NCI-H1930 (cell line): ENCODE results near the gene INPP5A.

Experiments
- DNase-seq, 2 experiments: peaks; one replicate each; lab custom pipeline; 2025; lab: John Stamatoyannopoulos, UW

The INPP5A gene

DNA sequence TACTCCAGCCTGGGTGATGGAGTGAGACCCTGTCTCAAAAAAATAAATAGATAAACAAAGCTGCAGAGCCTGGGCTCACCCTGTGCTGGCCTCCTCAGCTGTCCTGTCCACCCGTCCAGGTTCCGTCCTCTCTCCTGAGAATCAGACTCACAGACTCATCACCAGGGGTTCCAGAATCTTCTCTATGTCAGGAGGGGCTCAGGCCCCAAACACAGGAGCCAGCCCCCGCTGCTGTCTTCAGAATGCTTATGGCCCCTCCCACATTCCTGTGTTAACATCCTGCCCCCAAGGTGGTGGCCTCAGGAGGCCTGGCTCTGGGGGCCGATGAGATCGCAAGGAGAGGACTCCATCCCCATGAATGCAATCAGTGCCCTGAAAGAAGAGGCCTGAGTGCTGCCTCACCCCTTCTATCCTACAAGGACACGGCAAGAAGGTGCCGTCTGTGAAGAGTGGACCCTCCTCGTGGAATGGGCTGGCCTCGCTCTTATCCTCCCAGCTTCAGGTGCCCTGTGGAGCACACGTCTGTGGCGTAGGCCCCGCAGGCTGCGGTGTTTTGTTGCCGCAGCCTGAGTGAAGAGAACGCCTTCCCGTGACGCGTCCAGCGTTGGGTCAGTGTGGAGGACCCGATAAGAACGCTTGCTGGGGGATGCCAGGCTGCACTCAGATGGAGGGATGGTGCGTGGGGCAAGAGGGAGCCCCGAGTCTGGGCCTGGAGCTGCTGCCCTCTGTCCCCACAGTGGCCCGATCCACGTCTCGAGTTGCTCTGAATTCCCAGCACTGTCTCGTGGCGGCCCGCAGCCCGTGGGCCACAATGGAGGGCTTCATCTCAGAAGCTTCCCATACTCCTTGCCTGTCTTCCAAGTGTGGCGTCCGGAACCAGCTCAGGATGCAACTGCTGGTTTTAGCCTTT lies 77.1 kb downstream of the INPP5A start:
- no peak for DNase-seq

DNA sequence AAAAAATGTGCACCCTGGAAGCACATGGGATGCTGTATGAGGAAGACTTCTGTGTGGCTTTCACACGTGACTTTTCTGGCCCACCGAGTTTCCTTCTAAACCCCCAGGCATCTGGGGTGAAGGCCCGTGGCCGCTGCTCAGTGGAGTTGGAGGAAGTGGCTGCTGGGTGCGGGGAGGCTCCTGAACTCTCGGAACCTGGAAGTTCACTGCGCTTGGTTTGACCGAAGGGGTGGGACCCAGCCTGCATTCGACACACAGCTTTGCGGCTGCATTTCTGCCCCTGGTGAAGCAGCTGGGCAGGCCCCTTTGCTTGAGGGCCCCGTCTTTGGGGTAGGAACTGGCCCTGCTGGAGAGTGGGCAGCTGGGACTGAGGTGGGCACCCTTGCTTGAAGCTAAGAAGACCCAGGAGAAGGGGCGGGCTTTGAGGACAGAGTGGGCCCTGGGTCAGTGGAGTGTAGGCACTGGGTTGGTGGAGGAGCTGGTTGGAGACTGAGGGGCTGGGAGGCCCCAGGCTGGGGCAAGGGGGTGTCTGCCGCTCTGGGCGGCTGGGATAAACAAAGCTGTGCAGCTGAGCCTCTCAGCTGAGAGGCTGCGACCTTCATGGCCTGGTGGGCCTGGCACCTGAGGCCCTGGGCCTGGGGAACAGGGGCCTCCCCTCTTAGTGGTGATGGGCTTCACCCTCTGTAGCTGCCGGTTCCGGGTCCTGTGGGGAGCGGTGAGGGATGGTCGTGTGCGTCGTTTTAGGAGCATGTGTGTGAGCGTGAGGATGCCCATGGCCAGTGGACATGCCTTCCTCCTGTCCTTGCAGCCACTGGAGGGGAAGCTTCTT lies 78.0 kb downstream of the INPP5A start:
- DNase-seq, result no peak

- no peak for DNase-seq
These were observed 78.8 kb downstream of the INPP5A start for GRCh38 chr10:132616170-132616995.

DNA sequence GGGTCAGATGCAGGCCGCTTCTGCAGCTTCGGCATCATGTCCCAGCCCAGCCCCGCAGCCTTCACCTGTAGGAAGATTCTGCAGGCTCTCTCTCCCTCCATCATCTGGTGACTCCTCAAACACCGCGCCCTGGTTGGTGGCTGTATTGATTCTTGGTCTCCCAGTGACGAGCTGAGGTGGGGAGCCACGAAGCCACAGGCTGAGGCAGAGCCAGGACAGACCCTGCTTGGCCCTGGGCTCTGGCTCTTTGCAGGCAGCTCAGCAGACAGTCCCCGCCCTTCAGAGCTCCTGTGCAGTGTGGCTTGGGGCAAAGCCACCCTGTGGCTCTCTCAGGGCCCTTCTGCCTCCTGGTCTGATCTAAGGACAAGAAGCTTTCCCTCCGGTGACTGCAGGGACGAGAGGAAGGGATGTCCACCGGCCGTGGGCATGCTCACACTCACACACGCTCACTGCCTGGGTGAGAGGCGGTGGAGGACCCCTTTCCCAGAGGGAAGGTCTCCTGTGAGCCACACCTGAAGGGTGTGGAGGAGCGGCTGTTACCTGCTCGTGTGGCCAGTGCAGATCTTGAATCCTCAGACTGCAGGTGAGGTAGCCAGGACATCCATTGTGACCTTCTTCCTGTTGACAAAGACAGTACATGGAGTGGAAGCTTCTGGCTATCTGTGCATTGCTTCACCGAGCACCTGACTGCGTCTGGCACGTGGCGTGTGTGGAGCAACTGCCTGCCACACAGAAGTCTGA lies 79.6 kb downstream of the INPP5A start:
- DNase-seq, result no peak

DNA sequence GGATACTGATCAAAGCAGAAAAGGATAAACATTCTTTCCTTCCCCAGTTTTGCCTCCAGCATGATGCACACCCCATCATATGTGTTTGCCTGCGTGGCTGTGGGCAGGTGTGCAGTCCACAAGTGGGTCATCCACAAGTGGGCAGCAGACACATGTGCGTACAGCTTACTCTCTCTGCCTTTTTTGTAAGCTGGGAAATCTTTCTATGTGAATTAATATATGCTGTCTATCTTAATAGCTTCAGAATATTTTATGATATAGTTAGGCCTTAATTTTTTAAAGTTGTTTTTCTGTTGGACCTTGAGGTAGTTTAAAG lies 80.1 kb downstream of the INPP5A start:
- DNase-seq, result no peak

DNA sequence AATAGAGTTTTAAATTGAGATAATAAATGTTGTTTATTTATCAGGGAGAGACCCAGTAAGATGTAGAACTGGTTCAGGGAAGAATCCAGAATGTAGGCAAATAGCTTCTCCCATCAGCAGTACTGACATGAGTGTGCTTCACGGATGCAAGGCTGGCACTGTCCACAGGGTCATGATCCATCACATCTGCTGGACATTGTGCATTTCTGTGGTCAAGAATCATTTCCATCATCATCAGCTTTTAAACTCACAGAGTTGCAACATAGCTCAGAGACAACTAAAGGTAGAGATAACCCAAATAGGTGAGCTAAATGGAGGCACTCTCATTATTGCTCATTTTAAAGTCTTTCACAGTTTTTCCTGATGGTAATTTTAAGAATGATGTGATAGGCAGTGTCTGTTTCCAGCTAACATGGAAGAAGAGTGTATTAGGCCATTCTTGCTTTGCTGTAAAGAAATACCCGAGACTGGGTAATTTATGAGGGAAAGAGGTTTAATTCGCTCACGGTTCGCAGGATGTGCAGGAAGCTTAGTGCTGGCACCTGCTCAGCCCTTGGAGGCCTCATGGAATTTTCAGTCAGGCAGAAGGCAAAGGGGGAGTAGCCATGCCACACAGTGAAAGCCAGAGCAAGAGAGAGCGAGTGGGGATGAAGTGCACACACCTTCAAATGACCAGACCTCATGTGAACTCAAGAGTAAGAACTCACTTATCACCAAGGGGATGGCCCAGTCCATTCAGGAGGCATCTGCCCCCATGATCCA lies 80.8 kb downstream of the INPP5A start:
- no peak for DNase-seq

DNA sequence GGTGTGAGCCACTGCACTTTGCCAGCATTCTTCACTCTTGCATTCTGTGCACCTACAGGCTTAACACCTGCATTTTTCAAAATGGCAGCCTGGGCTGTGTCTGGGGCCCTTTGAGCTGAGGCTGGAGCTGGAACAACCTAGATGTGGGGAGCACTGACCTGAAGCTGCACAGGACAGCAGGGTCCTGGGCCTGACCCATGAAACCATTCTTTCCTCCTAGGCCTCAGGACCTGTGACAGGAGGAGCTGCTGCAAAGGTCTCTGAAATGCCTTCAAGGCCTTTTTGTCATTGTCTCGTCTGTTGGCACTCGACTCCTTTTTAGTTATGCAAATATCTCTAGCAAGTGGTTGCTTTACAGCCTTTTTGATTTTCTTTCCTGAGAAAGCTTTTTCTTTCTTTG lies 82.3 kb downstream of the INPP5A start:
- no peak for DNase-seq

GRCh38 chr10:132624061-132624846 lies 86.7 kb downstream of the INPP5A start:
- DNase-seq, result no peak

- no peak for DNase-seq
These were observed 87.4 kb downstream of the INPP5A start for GRCh38 chr10:132624847-132625471.

DNA sequence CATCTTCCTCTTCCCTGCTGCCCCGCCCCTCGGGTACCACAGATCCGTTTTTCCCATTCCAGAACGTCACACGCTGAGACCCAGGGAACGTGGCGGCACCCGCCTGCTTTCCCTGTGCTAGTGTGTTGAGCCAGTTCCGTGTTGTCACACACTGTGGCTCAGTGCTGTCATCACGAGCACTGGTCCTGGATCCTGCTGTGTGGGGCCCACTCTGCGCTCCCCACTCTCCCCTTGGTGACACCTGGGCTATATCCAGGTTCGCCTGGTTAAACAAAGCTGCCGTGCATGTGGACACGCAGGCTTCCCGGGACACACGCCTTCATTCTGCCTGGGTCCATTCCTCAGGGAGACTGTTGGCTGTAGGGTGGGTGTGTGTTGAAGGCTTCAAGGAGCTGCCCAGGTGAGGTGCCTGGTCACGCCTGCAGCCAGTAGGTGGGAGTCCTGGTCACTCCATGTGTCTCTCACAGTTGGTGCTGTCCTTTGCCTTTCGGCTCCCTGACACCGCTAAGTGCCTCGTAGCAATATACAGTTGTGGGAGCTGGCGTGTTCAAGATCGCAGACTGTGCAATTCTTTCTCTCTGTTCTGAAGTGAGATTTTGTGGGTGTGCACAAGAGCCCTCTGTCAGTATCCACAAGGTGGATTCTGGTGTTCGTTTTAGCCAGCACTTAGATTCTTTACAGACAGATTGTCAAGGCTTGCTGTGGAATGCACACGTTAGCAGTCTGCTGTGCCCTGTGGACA lies 88.6 kb downstream of the INPP5A start:
- DNase-seq, result no peak

GRCh38 chr10:132626761-132627665 lies 89.4 kb downstream of the INPP5A start:
- DNase-seq, result no peak

DNA sequence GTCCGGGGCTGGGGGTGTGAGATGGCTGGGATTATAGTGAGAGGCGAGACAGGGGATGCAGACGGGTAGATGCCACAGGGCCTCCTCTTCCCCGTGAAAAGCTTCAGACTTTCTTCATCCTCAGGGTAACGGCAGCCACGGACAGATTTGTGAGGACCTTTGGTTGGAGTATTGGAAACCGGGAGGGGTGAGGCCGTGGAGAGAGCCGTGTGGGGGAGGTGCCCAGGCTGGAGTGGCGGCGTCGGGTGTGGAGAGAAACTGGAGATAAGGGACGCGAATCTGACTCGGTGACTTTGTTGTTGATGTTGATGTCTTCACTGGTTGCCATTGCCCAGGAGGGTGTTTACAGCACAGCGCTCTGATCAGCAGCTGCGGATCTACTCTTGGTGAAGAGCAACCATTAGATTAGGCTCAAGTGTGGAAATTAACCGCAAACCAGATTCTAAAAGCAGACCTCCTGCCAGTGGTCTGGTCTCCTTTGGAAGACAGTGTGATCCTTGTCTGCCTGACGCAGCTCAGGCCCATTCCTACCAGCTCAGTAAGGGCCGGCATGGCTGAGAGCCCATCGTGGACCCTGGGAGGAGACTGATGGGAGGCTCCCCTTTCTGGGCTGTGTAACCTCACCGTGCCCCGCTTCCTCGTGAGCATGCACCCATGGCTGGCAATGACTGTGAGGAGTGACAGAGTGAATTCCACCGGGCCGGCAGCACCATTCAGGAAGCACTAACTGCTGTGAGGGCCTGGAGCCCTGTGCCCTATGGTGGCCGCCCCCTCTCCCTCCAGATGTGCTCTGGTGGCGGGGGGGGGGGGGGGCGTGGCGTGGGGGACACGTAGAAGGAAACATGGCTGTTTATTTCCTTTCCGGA lies 90.3 kb downstream of the INPP5A start:
- no peak for DNase-seq

- DNase-seq, result no peak
These were observed 91.6 kb downstream of the INPP5A start for GRCh38 chr10:132628966-132629900.

GRCh38 chr10:132630156-132630555 lies 92.6 kb downstream of the INPP5A start:
- no peak for DNase-seq

DNA sequence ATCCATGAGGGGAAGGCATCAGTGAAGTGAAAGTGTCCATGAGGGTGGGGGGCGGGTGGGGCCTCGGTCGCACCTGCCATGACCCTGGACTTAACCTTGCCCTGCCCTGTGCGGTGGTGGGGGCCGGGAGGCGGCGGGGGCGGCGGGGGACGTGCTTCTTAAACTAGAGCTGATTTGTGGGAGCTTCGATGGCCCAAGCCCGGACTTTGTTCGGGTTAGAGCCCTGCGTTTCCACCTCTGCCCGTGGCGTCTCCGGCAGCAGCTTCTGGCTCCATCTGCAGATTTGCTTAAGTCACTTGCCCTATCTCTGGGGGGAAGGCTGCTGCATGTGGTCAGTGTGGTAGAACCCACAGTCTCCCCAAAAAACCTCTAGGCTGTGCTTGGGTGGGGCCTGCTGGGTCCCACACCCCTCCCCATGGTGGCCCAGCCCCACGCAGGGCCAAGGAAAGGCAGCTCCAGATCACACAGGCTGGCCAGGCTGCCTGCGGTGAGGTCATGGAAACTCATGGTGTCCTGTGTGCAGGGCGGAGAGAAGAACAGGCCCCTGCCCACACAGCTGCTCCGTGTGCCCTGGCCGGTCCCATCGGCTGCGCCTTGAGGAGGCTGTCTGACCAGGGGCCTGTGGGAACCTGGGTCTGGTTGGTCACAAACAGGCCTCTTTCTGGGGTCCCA lies 93.2 kb downstream of the INPP5A start:
- DNase-seq, result no peak
